ENCODE results near the gene NECAB3.

NECAB3 gene

GRCh38 chr20:33713865-33714367, 39.7 kb upstream of the NECAB3 start:
- no peak for TF ChIP-seq CTCF (IDR thresholded peaks at IDR 0.05; ENCODE audit: insufficient read depth, low read length, missing control alignments)
- DNase-seq (ENCODE audit: low read depth, low spot score) = no peak
- H3K4me3 ChIP-seq (ENCODE audit: low read depth, low read length) = no peak overlapping the region
- POLR2A ChIA-PET = no interaction called here
- CTCF ChIA-PET = interaction anchor here (1.0 to 1.2 kb wide), 2 partner anchors 16 to 47 kb away, joined by 3 read pairs; partner anchors contain the start of gene ACTL10

GRCh38 chr20:33711446-33711738, 37.2 kb upstream of the NECAB3 start:
- TF ChIP-seq CTCF (IDR thresholded peaks at IDR 0.05; ENCODE audit: insufficient read depth, low read length, missing control alignments) = no peak
- POLR2A ChIA-PET = interaction anchor here (0.9 kb wide), 1 partner anchor 8 kb away, joined by 3 read pairs; the partner anchor contains the start of gene PXMP4
- DNase-seq (ENCODE audit: low read depth, low spot score) = no peak
- H3K4me3 ChIP-seq (ENCODE audit: low read depth, low read length) = no peak overlapping the region
- CTCF ChIA-PET = interaction anchor here (1.0 kb wide), 1 partner anchor 14 kb away, joined by 3 read pairs; no protein-coding TSS in a partner anchor

GRCh38 chr20:33710681-33711445, 36.6 kb upstream of the NECAB3 start:
- POLR2A ChIA-PET = interaction anchor here (0.9 kb wide), 1 partner anchor 9 kb away, joined by 3 read pairs; the partner anchor contains the start of gene PXMP4
- TF ChIP-seq CTCF (IDR thresholded peaks at IDR 0.05; ENCODE audit: insufficient read depth, low read length, missing control alignments) = no peak
- H3K4me3 ChIP-seq (ENCODE audit: low read depth, low read length) = no peak overlapping the region
- no peak for DNase-seq (ENCODE audit: low read depth, low spot score)
- CTCF ChIA-PET = interaction anchor here (1.0 kb wide), 1 partner anchor 15 kb away, joined by 3 read pairs; no protein-coding TSS in a partner anchor

GRCh38 chr20:33709905-33710541, 35.8 kb upstream of the NECAB3 start:
- H3K4me3 ChIP-seq (ENCODE audit: low read depth, low read length) = no peak overlapping the region
- no peak for TF ChIP-seq CTCF (IDR thresholded peaks at IDR 0.05; ENCODE audit: insufficient read depth, low read length, missing control alignments)
- ChIA-PET CTCF (interaction anchor here (1.0 kb wide), 1 partner anchor 16 kb away, joined by 3 read pairs; no protein-coding TSS in a partner anchor), POLR2A (no interaction called here)
- no peak for DNase-seq (ENCODE audit: low read depth, low spot score)

GRCh38 chr20:33709398-33709797, 35.2 kb upstream of the NECAB3 start:
- ChIA-PET CTCF (no interaction called here), POLR2A (no interaction called here)
- no peak for DNase-seq (ENCODE audit: low read depth, low spot score)
- TF ChIP-seq CTCF (IDR thresholded peaks at IDR 0.05; ENCODE audit: insufficient read depth, low read length, missing control alignments) = no peak
- H3K4me3 ChIP-seq (ENCODE audit: low read depth, low read length) = no peak overlapping the region

- ChIA-PET POLR2A (no interaction called here), CTCF (no interaction called here)
- H3K4me3 ChIP-seq (ENCODE audit: low read depth, low read length) = no peak overlapping the region
- no peak for TF ChIP-seq CTCF (IDR thresholded peaks at IDR 0.05; ENCODE audit: insufficient read depth, low read length, missing control alignments)
- no peak for DNase-seq (ENCODE audit: low read depth, low spot score)
Measured at GRCh38 chr20:33707668-33708067, 33.4 kb upstream of the NECAB3 start.
